HG02870 (cell line): Measurements from ENCODE around the gene FCRLB.
"Not testable (repeated sequence)": the region's sequence is repeated elsewhere in the genome, so short reads cannot be mapped to it uniquely, and the experiment has no call there.

Experiments used
- ATAC-seq: cut with Tn5 transposase; IDR thresholded peaks from one replicate; pipeline ENCODE4 v1.9.1; 2021; ENCODE audit warnings: mild to moderate bottlenecking, moderate library complexity; ENCODE audit not compliant: unreplicated experiment

The FCRLB gene

DNA sequence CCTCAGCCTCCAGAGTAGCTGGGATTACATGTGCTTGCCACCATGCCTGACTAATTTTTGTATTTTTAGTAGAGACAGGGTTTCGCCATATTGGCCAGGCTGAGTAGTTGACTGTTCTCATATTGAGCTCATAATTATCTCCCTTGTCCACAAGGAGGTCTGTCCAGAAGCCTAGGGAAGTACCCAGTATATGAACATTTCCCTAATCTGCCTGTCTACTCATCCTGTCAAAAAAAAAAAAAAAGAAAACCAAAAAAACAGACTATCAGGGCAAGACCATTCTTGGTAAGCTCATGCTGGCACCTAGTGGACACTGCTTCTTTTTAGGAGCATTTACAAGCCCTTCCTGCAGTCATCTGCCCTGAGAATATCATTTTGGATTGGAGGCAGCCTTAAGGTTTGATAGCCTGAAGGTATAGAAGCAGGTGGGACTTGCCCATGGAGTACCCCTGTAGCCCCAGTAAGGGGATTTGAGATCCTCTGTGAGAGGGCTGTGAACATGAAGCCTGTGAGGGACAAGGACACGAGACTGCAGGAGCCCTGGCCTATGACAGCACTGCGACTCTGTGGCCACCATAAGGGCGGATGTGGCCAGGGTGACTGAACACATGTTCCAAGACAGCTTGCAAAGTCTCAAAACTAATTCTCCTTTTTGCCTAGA is 17.4 kb downstream of the FCRLB start:
- peak; percentile 64 for ATAC-seq

DNA sequence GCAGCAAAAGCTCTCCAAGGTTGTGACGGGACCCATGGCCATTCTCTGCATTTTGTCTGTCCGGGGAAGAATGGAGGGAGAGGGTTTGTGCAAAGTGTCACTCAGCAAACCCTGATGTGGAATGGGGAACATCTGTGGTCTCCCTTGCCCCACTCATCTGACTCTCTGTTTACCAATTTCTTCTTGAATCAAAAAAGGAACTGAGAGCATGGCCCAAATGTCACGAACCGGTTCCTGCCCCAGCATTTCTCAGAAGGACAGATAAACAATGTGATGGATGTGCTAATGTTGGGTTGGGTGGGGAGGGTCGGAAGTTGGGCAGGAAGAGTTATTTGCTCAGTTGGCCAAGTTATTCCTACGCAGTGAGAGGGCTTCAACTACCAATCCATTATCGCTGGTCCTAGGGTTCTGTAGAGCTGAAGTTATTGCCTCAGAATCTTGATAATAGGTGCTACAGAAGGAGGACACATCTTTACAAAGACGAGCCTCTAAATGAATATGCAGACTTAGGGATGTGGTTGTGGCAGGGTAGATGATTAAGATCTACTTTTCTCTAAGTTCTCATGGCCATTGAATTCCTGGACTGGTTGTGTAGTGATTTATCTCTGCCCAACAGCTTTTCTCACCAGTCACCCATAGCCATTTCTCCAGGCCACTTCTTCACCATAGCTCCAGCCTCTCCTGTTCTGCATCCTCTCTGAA is 18.7 kb downstream of the FCRLB start:
- ATAC-seq, result peak; percentile 29

DNA sequence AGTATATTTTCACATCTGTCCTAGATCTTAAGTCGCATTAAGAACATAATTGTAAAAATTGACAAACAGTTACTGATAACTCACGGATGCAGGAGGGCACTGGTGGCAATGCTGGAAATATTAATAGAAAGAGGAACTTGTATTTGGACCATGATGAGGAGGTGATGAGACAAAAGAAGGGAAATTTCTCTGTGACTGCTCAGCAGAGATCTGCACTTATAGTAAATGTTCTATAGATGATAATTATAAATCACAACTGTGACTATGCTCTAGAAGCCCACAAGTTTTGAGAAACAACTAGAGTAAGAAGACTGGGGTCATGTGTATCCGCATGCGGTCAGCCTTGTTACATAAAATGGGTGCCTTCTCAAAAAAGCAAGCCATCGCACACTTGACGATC is 19.6 kb downstream of the FCRLB start:
- ATAC-seq, result no peak

DNA sequence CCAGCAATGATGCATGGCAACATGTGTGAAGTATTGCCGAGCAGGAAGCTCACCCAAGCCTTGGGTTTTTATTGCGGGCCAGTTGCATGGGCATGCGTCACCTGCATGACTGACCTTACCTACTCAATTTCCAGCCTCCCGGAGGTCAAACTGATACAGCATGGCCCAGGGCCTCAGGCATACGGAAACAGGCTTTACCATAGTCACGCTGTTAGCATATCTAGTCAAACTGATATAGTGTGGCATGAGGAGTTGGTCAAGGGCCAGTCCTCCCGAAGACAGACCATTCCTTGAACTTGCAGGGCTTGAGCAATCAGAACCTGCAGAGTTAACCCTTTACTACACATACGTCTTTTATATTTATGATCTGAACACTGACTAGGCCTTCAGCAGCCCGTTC is 21.9 kb downstream of the FCRLB start:
- no peak for ATAC-seq

DNA sequence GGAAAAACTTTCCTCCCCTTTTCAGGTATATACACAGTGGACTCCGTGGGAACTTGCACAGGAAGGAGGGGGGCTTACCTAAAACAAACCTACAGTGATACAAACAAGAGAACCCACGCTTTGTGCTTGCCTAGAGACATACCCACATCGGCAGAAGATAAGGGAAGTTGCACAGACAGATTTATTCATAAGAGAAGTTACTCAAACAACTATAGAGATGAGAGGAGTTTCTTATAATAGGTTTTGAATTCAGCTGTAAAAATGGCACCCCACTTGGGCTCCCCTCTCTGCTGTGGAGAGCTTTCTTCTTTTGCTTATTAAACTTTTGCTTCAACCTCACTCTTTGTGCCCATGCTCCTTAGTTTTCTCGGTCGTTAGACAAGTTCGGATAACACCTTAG is 26.5 kb downstream of the FCRLB start:
- no peak for ATAC-seq

DNA sequence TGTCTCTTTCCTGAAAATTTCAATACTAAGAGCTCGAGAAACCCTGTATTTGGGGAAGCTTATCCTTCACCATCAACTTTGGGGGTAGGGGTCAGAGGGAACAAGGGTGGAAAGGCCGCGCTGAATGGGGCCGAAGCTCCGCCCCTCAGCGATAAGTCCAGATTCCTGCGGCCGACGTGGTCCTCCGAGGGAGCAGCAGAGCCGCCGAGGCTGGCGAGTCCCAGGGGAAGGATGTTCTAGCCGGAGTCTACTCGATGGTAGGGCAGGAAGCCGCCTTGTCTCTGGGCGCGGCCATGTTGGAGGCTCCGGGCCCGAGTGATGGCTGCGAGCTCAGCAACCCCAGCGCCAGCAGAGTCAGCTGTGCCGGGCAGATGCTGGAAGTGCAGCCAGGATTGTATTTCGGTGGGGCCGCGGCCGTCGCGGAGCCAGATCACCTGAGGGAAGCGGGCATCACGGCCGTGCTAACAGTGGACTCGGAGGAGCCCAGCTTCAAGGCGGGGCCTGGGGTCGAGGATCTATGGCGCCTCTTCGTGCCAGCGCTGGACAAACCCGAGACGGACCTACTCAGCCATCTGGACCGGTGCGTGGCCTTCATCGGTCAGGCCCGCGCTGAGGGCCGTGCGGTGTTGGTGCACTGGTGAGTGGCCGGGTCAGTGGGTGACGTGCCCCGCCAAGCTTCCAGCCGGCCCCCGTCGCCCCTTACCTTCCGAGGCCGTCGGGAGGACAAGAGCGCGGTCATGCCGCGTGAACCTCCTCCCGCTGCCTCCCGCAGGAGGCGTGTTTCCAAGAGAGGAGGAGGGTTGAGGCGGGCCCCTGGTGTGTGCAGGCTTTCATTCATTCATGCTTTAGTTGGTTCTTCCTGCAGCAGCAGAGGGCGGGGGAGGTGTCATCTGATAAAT is 28.4 kb downstream of the FCRLB start, which contains the start of gene DUSP12:
Gene DUSP12 (plus strand): TSS at position 278 of the 899 bp plus-strand sequence. CDS start 16 bp downstream, at position 294.
- ATAC-seq, result peak; percentile 90

DNA sequence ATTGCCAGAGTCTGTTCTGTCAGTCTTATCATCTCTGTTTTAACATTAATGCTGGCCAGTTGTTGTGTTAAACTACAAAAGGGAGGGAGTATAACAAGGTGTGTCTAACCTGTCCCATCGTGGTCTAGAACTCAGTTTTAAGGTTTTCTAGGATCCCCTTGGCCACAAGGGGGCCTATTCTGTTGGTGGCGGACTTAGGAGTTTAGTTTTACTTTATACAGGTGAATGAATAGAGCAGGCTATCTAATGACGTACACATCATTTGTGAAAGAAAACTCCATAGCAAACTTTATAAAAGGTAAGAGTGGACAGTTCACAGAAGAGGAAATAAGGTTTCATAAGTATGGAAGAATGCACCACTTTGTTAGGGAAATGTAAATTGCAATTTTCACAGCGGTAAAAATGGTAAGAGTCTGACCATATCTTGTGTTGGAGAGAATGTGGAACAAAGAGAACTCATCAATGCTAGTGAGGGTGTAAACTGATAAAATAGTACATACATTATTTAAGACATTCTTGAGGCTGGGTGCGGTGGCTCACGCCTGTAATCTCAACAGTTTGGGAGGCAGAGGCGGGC is 42.3 kb downstream of the FCRLB start:
- no peak for ATAC-seq

DNA sequence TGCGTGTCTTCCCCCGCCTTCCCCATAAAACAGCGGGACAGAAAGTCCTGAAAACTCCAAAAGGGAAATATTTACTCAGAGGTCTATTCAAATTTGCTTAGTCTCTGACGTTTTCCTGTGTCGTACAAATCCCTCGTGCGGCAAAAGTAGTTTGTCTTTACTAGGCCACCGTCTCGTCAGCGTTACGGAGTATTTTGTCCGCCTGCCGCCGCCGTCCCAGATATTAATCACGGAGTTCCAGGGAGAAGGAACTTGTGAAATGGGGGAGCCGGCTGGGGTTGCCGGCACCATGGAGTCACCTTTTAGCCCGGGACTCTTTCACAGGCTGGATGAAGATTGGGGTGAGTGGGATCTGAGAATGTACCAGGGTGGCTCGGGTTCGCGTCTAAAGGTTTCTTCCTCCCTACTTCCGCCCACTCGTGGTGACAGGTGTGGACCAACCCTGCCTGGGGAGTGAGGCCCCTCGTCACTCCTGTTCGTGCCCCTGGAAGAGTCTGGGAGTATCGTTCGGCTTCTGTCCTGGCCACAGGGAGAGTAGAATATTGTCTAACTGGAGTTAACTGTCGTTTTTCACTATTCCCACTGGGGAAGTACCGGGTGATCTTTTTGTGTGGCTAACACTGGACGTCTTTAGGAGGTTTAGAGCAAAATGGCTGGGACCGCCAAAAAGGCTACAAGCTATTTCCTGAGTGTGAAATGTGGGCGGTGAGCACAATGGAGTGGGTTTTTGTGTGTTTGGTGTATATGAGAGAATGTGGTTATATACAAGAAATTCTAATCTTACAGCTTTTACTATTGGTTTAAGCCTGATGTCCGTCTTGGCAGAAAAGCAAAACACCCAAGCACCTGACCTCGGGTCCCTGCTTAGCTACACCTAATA is 45.0 kb downstream of the FCRLB start, which contains the start of gene ATF6:
Gene ATF6 (plus strand): TSS at position 219 of the 880 bp plus-strand sequence. CDS start 41 bp downstream, at position 260.
- ATAC-seq, result peak; percentile 66

DNA sequence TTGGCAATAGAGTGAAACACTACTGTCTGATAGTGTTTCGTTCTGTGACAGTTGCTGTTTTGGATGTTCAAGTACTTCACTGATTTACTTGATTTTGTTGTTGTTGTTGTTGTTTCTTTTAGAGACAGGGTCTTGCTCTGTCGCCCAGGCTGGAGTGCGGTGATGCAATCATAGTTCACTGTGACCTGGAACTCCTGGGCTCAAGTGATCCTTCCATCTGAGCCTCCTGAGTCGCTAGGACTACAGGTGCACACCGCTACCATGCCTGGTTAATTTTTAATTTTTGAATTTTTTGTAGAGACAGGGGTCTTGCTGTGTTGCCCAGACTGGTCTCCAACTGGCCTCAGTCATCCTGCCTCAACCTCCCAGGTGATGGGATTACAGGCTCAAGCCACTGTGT is 47.1 kb downstream of the FCRLB start:
- no peak for ATAC-seq

DNA sequence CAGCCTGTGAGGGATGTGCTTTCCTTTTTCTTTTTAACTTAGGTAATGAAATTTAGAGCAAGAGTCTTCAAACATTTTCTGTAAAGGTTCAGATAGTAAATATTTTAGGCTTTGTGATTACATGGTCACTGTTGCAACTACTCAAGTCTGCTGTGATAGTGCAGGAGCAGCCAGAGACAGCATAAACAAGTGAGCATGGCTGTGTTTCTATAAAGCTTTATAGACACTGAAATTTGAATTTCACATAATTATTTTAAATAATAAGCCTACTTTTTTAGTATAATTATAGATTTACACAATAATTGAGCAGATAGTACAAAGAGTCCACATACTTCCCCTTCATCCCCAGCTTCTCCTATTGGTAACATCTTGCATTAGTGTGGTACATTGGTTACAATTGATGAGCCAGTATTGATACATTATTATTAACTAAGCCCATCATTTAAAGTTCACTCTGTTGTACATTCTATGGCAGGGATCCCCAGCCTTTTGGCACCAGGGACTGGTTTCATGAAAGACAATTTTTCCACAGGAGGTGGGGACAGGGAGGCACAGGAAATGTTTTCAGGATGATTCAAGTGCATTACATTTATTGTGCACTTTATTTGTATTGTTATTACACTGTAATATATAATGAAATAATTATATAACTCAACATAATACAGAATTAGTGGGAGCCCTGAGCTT is 47.8 kb downstream of the FCRLB start:
- no peak for ATAC-seq

DNA sequence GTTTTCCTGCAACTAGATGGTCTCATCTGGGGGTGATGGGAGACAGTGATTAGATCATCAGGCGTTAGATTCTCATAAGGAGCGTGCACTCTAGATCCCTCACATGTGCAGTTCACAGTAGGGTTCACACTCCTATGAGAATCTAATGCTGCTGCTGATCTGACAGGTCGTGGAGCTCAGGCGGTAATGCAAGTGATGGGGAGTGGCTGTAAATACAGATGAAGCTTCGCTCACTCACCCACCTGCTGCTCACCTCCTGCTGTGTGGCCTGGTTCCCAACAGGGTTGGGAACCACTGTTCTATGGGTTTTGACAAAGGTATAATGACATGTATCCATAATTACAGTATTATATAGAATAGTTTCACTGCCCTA is 48.3 kb downstream of the FCRLB start:
- not testable (repeated sequence) for ATAC-seq

DNA sequence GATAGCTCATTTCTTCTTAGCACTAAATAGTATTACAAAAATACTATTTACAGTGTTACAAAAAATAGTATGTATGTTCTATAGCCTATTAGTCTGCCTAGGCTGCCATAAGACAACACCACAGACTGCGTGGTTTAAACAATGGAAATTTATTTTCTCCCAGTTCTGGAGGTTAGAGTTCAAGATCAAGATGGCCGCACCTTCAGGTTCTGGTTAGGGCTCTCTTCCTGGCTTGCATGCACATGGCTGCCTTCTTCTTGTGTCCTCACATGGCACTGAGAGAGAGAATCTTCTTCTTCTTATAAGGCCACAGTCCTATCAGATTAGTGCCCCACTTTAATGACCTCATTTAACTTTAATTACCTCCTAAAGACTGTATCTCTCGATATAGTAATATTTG is 48.9 kb downstream of the FCRLB start:
- ATAC-seq, result no peak

DNA sequence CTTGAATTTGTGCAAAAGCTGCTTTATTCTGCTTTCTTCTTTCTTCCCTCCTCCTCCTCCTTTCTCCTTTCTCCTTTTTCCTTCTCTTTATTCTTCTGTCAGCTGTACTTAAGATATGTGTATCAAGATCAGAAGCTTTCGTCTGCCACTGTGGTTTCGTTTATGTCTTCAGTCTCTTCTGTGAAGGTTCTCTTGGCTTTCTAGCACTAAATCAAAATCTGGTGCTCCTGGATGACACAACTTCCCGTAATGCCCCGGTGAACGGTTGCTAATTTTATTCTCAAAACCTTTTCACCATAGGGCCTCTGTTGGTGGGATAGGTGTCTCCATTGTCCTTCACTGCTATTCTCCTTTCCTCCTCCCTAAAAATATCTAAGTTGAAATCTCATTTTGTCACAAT is 49.8 kb downstream of the FCRLB start:
- no peak for ATAC-seq

DNA sequence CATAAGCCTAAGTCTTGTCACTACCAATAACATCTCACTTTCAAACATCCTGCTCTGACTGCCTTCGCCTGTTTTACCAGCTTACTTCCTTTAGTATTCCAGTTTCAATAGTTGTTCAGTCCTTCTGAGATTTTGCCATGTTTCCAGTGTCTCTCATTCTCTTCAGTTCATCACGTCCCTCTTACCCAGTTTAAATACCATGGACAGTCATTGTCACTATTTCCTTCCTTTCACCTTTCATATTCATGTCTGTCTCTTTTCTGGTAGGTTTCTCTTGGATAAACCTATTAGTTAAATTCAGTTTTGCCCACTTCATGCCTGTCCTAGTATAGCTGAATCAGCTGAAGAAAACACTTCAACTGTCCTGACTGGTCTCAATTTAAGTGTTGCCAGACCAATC is 50.6 kb downstream of the FCRLB start:
- no peak for ATAC-seq

DNA sequence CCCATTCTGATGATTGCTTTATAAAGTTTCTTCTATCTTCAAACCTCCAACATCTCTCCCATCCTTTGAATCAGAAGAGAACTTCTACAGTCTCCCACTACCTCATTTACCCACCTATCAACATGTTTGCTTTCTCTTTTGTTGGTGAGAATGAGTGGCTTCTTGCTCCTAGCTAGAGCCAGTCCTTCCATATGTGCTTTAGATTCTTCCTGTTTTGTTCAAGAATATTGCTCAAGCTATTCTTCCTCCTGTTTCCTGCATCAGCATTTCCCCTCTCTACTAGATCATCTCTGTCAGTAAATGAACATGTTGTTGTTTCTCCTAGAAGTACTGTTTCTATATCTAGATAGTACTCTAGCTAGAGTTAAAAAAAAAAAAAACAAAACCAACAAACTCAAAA is 51.1 kb downstream of the FCRLB start:
- ATAC-seq, result no peak

DNA sequence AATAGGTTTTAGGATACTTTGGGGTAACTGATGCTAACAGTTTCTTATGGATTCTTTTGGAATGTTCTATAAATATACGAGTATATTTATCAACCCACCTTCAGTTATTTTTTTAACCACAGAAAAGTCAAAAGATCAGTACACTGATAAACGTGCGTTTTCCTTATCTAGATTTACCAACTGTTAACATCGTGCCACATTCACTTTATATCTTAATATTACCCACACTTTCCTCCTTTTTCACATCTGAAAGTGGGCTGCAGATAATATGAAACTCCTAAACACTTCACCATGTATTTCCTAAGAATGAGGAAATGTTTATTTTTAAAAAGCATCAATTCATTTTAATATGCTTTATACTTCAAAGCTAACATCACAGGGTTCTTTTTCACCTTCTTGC is 52.4 kb downstream of the FCRLB start:
- ATAC-seq, result no peak

DNA sequence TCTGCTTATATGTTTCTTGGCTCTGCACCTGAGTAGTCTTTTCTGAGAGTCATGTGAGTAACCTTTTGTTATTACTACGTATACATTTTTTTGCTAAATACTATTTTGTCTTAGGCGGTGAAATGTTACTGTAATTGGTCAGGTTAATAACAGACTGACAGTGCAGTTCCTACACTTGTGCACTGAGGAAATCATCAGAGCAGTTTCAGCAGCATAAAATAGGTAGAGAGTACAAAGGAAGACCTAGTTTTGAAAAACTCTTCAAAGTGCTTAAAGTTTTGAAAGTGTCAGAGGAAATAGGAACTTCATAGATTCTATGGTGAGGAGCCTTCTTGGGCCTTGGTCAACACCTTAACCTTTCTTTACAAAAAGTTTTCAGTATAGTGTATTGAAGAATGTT is 55.9 kb downstream of the FCRLB start:
- ATAC-seq, result no peak
